Neural cell (in vitro differentiated cells): Measurements from ENCODE around the gene WIPF3. TPM values are rescaled to one million over a fixed set of nuclear protein-coding genes. Genes with fewer than 3 reads are reported as not detected.

Source experiments
- H2AFZ ChIP-seq: fragments of 200-600, 300-800 bp; sonication (generic), shearing (Covaris generic); 2 replicates; pipeline ENCODE4 v1.6.0; 2014; ENCODE audit warnings: low read depth, mild to moderate bottlenecking, antibody characterized with exemption, low read length, moderate library complexity
- H3F3A ChIP-seq: fragments of 200-600 bp; shearing (Covaris generic); 2 replicates; pipeline ENCODE4 v1.6.1; 2016; ENCODE audit warnings: mild to moderate bottlenecking, moderate library complexity, mixed read lengths, antibody characterized with exemption, low read length; ENCODE audit not compliant: insufficient read depth, poor library complexity, severe bottlenecking
- H3K27ac ChIP-seq: fragments of 200-600, 300-800 bp; sonication (generic), shearing (Covaris generic); 2 replicates; pipeline ENCODE4 v1.5.1; 2014; ENCODE audit warnings: mild to moderate bottlenecking, low read length, moderate library complexity
- H3K27me3 ChIP-seq: fragments of 300-800, 200-600 bp; sonication (generic), shearing (Covaris generic); 2 replicates; pipeline ENCODE4 v1.6.0; 2014; ENCODE audit warnings: mild to moderate bottlenecking, low read depth, low read length, moderate library complexity; ENCODE audit not compliant: insufficient read depth
- H3K36me3 ChIP-seq: fragments of 300-800, 200-600 bp; sonication (generic), shearing (Covaris generic); 2 replicates; pipeline ENCODE4 v1.5.1; 2014; ENCODE audit warnings: mild to moderate bottlenecking, antibody characterized with exemption, low read length, moderate library complexity; ENCODE audit not compliant: insufficient read depth
- H3K4me2 ChIP-seq: fragments of 300-800, 200-600 bp; sonication (generic), shearing (Covaris generic); 2 replicates; pipeline ENCODE4 v1.6.0; 2014; ENCODE audit warnings: mild to moderate bottlenecking, low read length
- H3K4me3 ChIP-seq: fragments of 300-800, 200-600 bp; sonication (generic), shearing (Covaris generic); 2 replicates; pipeline ENCODE4 v1.5.1; 2014; ENCODE audit warnings: mild to moderate bottlenecking, low read length, moderate library complexity
- H3K79me2 ChIP-seq: fragments of 200-600 bp; shearing (Covaris generic); replicated peaks from 2 replicates; pipeline ENCODE4 v1.6.0; 2014; ENCODE audit warnings: mild to moderate bottlenecking, low read length, moderate library complexity; ENCODE audit not compliant: insufficient read depth
- H3K9ac ChIP-seq: fragments of 300-800, 200-600 bp; sonication (generic), shearing (Covaris generic); 2 replicates; pipeline ENCODE4 v1.6.1; 2016; ENCODE audit warnings: mild to moderate bottlenecking, low read length, mixed read lengths
- H3K9me2 ChIP-seq: fragments of 200-600 bp; shearing (Covaris generic); 2 replicates; pipeline ENCODE4 v1.6.1; 2016; ENCODE audit warnings: mild to moderate bottlenecking, low read length, mixed read lengths; ENCODE audit not compliant: insufficient read depth
- H3K9me3 ChIP-seq: fragments of 200-600, 300-800 bp; sonication (generic), shearing (Covaris generic); 2 replicates; pipeline ENCODE4 v1.6.1; 2016; ENCODE audit warnings: mild to moderate bottlenecking, mixed run types, low read length, moderate library complexity, mixed read lengths
- H4K20me1 ChIP-seq: fragments of 200-600 bp; shearing (Covaris generic); 2 replicates; pipeline ENCODE4 v1.6.1; 2016; ENCODE audit warnings: mild to moderate bottlenecking, mixed run types; ENCODE audit not compliant: insufficient read depth
- EP300 ChIP-seq: fragments of 450-650 bp; conservative IDR thresholded peaks from 2 replicates; pipeline ENCODE4 v1.6.1; 2014; ENCODE audit warnings: antibody characterized with exemption, mild to moderate bottlenecking, moderate library complexity; ENCODE audit not compliant: poor library complexity, severe bottlenecking
- EZH2 ChIP-seq: fragments of 200-600, 300-800 bp; shearing (Covaris generic), sonication (generic); IDR thresholded peaks from 2 replicates; pipeline ENCODE4 v1.6.1; 2014; ENCODE audit warnings: antibody characterized with exemption, low read length, borderline replicate concordance, mild to moderate bottlenecking; ENCODE audit not compliant: insufficient read depth, poor library complexity, severe bottlenecking
- MXI1 ChIP-seq: fragments of 450-650 bp; conservative IDR thresholded peaks from 2 replicates; pipeline ENCODE4 v1.6.1; 2014; ENCODE audit warnings: antibody characterized with exemption, mild to moderate bottlenecking; ENCODE audit not compliant: poor library complexity, severe bottlenecking
- POLR2AphosphoS5 ChIP-seq: IDR thresholded peaks from 2 replicates; pipeline ENCODE4 v1.6.1; 2012
- RAD21 ChIP-seq: fragments of 450-650 bp; conservative IDR thresholded peaks from 2 replicates; pipeline ENCODE4 v1.6.1; 2014; ENCODE audit warnings: antibody characterized with exemption, mild to moderate bottlenecking, moderate library complexity
- SMC3 ChIP-seq: fragments of 450-650 bp; conservative IDR thresholded peaks from 2 replicates; pipeline ENCODE4 v1.6.1; 2014; ENCODE audit warnings: antibody characterized with exemption, mild to moderate bottlenecking, moderate library complexity; ENCODE audit not compliant: poor library complexity
- TAF1 ChIP-seq: IDR thresholded peaks from 2 replicates; pipeline ENCODE4 v1.6.1; 2012; ENCODE audit warnings: low read depth
- polyA plus RNA-seq: library from polyadenylated mRNA; depleted of rRNA; stranded (reverse); fragments of >200 nt; gene quantifications from 2 replicates; pipeline ENCODE4 v1.2.3, GENCODE V29; 2014
- TF ChIP-seq, protein P1 (sequence below): fragments of 450-650 bp; IDR thresholded peaks from 2 replicates; pipeline ENCODE4 v1.5.1; 2014; ENCODE audit warnings: antibody characterized with exemption, mild to moderate bottlenecking, moderate library complexity; ENCODE audit not compliant: poor library complexity, severe bottlenecking
- TF ChIP-seq, protein P2 (sequence below): IDR thresholded peaks from 2 replicates; pipeline ENCODE4 v1.6.1; 2012; ENCODE audit warnings: borderline replicate concordance

The WIPF3 gene
- polyA plus RNA-seq, 1 donor from 2014 or later = 3.8 TPM

DNA sequence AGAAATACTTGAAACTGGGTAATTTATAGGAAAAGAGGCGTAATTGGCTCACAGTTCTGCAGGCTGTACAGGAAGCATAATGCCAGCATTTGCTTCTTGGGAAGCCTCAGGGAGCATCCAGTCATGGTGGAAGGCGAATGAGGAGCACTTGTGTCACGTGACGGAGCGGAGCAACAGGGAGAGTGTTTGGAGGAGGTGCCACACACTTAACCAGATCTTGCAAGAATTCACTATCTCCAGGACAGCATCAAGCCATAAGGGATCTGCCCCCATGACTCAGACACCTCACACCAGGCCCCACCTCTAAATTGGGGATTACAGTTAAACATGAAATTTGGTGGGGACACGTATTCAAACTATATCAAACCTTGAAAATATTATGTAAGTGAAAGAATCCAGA lies 89.3 kb downstream of the WIPF3 start:
- no peak overlapping the region for H3K4me2 ChIP-seq
- no peak overlapping the region for H3K27ac ChIP-seq
- no peak overlapping the region for H2AFZ ChIP-seq
- no peaks in the 10 kb centered on the region for H3F3A ChIP-seq
- H3K79me2 ChIP-seq = no peaks in the 10 kb centered on the region
- H3K9me3 ChIP-seq = no peaks in the 10 kb centered on the region
- no peak overlapping the region for H3K9ac ChIP-seq
- no peaks in the 10 kb centered on the region for H3K9me2 ChIP-seq
- TF ChIP-seq, protein P1, sequence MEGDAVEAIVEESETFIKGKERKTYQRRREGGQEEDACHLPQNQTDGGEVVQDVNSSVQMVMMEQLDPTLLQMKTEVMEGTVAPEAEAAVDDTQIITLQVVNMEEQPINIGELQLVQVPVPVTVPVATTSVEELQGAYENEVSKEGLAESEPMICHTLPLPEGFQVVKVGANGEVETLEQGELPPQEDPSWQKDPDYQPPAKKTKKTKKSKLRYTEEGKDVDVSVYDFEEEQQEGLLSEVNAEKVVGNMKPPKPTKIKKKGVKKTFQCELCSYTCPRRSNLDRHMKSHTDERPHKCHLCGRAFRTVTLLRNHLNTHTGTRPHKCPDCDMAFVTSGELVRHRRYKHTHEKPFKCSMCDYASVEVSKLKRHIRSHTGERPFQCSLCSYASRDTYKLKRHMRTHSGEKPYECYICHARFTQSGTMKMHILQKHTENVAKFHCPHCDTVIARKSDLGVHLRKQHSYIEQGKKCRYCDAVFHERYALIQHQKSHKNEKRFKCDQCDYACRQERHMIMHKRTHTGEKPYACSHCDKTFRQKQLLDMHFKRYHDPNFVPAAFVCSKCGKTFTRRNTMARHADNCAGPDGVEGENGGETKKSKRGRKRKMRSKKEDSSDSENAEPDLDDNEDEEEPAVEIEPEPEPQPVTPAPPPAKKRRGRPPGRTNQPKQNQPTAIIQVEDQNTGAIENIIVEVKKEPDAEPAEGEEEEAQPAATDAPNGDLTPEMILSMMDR = no peak
- TF ChIP-seq RAD21 (no peak), EP300 (no peak), POLR2AphosphoS5 (no peak), SMC3 (no peak), EZH2 (no peak), MXI1 (no peak), TAF1 (no peak)
- TF ChIP-seq, protein P2, sequence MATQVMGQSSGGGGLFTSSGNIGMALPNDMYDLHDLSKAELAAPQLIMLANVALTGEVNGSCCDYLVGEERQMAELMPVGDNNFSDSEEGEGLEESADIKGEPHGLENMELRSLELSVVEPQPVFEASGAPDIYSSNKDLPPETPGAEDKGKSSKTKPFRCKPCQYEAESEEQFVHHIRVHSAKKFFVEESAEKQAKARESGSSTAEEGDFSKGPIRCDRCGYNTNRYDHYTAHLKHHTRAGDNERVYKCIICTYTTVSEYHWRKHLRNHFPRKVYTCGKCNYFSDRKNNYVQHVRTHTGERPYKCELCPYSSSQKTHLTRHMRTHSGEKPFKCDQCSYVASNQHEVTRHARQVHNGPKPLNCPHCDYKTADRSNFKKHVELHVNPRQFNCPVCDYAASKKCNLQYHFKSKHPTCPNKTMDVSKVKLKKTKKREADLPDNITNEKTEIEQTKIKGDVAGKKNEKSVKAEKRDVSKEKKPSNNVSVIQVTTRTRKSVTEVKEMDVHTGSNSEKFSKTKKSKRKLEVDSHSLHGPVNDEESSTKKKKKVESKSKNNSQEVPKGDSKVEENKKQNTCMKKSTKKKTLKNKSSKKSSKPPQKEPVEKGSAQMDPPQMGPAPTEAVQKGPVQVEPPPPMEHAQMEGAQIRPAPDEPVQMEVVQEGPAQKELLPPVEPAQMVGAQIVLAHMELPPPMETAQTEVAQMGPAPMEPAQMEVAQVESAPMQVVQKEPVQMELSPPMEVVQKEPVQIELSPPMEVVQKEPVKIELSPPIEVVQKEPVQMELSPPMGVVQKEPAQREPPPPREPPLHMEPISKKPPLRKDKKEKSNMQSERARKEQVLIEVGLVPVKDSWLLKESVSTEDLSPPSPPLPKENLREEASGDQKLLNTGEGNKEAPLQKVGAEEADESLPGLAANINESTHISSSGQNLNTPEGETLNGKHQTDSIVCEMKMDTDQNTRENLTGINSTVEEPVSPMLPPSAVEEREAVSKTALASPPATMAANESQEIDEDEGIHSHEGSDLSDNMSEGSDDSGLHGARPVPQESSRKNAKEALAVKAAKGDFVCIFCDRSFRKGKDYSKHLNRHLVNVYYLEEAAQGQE = no peak
- H3K36me3 ChIP-seq = no peaks in the 10 kb centered on the region
- no peaks in the 10 kb centered on the region for H4K20me1 ChIP-seq
- H3K4me3 ChIP-seq = no peak overlapping the region
- H3K27me3 ChIP-seq = no peaks in the 10 kb centered on the region

DNA sequence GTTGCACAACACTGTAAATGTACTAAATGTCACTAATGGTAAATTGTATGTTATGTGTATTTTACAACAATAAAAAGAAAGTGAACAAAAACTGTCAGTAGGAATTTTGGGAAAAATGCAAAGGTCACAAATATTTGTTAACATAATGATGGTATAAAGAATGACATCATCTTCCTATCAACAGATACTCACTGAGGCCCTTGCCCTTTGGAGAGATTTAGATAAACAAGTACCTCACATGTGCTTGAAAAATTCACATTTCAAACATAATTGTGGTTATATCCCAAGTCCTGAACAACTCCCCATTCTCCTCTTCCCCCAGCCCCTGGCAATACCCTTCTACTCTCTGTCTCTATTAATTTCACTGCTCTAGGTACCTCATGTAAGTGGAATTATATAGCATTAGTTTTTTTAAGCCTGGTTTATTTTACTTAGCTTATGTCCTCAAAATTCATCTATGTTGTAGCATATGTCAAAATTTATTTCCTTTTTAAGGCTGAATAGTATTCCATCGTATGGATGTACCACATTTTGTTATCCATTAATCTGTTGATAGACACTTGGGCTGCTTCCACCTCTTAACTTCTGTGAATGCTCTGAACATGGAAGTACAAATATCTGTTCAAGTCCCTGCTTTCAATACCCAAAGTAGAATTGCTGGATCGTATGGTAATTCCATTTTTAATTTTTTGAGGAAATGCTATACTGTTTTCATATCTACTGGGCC lies 90.5 kb downstream of the WIPF3 start:
- no peaks in the 10 kb centered on the region for H3K9me3 ChIP-seq
- no peaks in the 10 kb centered on the region for H3K27me3 ChIP-seq
- no peak overlapping the region for H2AFZ ChIP-seq
- no peak for TF ChIP-seq EP300
- TF ChIP-seq, protein P1 = no peak
- TF ChIP-seq, protein P2 = no peak
- no peaks in the 10 kb centered on the region for H3K36me3 ChIP-seq
- H3K9me2 ChIP-seq = no peaks in the 10 kb centered on the region
- H4K20me1 ChIP-seq = no peaks in the 10 kb centered on the region
- H3K4me3 ChIP-seq = no peak overlapping the region
- H3K79me2 ChIP-seq = no peaks in the 10 kb centered on the region
- no peak overlapping the region for H3K4me2 ChIP-seq
- H3K27ac ChIP-seq = no peak overlapping the region
- no peaks in the 10 kb centered on the region for H3F3A ChIP-seq
- H3K9ac ChIP-seq = no peak overlapping the region
